Activated CD4-positive, alpha-beta T cell treated with anti-CD3 and anti-CD28 coated beads, Interleukin-2, amount 10 ng/mL, durations not matched to agents 7 days and 5 days (primary cell): ENCODE measurements around the gene CPHXL2. TPM values are rescaled to one million over a fixed set of nuclear protein-coding genes. Genes with fewer than 3 reads are reported as not detected.

Source experiments
- CTCF ChIA-PET: fragments of 350-600 bp; sonication (Branson Sonifier 250); formaldehyde crosslinking; loops from one replicate; lab custom pipeline; 2021; ENCODE audit warnings: antibody characterized with exemption; lab: Charles Lee
- POLR2A ChIA-PET: fragments of 350-600 bp; sonication (Branson Sonifier 250); formaldehyde crosslinking; loops from one replicate; lab custom pipeline; 2021; ENCODE audit warnings: antibody characterized with exemption; lab: Charles Lee
- DNase-seq: peaks from one replicate; pipeline ENCODE4 v3.0.0-alpha.2; 2020
- H3K27ac Mint-ChIP-seq: one replicate; pipeline ENCODE4 v1.8.0; 2021; ENCODE audit warnings: mild to moderate bottlenecking, moderate library complexity, mixed read lengths
- H3K27me3 Mint-ChIP-seq: one replicate; pipeline ENCODE4 v1.8.0; 2021; ENCODE audit warnings: mixed read lengths
- H3K36me3 Mint-ChIP-seq: one replicate; pipeline ENCODE4 v1.8.0; 2021; ENCODE audit warnings: low read depth, mixed read lengths
- H3K4me1 Mint-ChIP-seq: one replicate; pipeline ENCODE4 v1.8.0; 2021; ENCODE audit warnings: mixed read lengths
- H3K4me3 Mint-ChIP-seq: one replicate; pipeline ENCODE4 v1.8.0; 2021; ENCODE audit warnings: mild to moderate bottlenecking, moderate library complexity, mixed read lengths
- H3K9me3 Mint-ChIP-seq: one replicate; pipeline ENCODE4 v1.8.0; 2021; ENCODE audit warnings: mixed read lengths
- total RNA-seq, 2 experiments: library from RNA; stranded (reverse); gene quantifications; one replicate each; pipeline ENCODE4 v1.2.3, GENCODE V29; 2021

Gene CPHXL2
- total RNA-seq, 2 experiments from 2014 or later, result not detected

GRCh38 chr16:75630052-75630451 is 46.8 kb downstream of the CPHXL2 start:
- H3K27ac Mint-ChIP-seq, result no peak overlapping the region
- H3K27me3 Mint-ChIP-seq, result no peaks in the 10 kb centered on the region
- H3K4me3 Mint-ChIP-seq, result no peak overlapping the region
- H3K4me1 Mint-ChIP-seq, result peaks cover 33% of the 10 kb centered on the region
- CTCF ChIA-PET, result interaction anchor here (1.0 to 1.1 kb wide), 2 partner anchors 11 to 19 kb away, joined by 3 to 4 read pairs; no protein-coding TSS in a partner anchor
- POLR2A ChIA-PET, result no interaction called here
- DNase-seq, result no peak
- H3K9me3 Mint-ChIP-seq, result no peaks in the 10 kb centered on the region
- H3K36me3 Mint-ChIP-seq, result peaks cover 81% of the 10 kb centered on the region

GRCh38 chr16:75629132-75629531 is 47.7 kb downstream of the CPHXL2 start:
- peak overlapping the region; percentile 39 for H3K27ac Mint-ChIP-seq
- CTCF ChIA-PET, result no interaction called here
- no peak for DNase-seq
- H3K4me1 Mint-ChIP-seq, result peaks cover 38% of the 10 kb centered on the region
- POLR2A ChIA-PET, result no interaction called here
- no peak overlapping the region for H3K4me3 Mint-ChIP-seq
- peaks cover 83% of the 10 kb centered on the region for H3K36me3 Mint-ChIP-seq
- no peaks in the 10 kb centered on the region for H3K27me3 Mint-ChIP-seq
- no peaks in the 10 kb centered on the region for H3K9me3 Mint-ChIP-seq

- peak overlapping the region; percentile 77 for H3K27ac Mint-ChIP-seq
- H3K27me3 Mint-ChIP-seq, result no peaks in the 10 kb centered on the region
- DNase-seq, result no peak
- H3K9me3 Mint-ChIP-seq, result no peaks in the 10 kb centered on the region
- H3K36me3 Mint-ChIP-seq, result peaks cover 76% of the 10 kb centered on the region
- peaks cover 38% of the 10 kb centered on the region for H3K4me1 Mint-ChIP-seq
- CTCF ChIA-PET, result interaction anchor here (2.6 kb wide), 1 partner anchor 163 kb away, joined by 5 read pairs; no protein-coding TSS in a partner anchor
- POLR2A ChIA-PET, result interaction anchor here (0.6 kb wide), 1 partner anchor 69 kb away, joined by 3 read pairs; no protein-coding TSS in a partner anchor
- H3K4me3 Mint-ChIP-seq, result no peak overlapping the region
These were observed 48.5 kb downstream of the CPHXL2 start for GRCh38 chr16:75628351-75628750.

GRCh38 chr16:75627851-75628250 is 49.0 kb downstream of the CPHXL2 start:
- Mint-ChIP-seq H3K36me3 (peaks cover 72% of the 10 kb centered on the region), H3K4me1 (peaks cover 38% of the 10 kb centered on the region), H3K4me3 (no peak overlapping the region), H3K27ac (peak overlapping the region; percentile 77), H3K27me3 (no peaks in the 10 kb centered on the region), H3K9me3 (no peaks in the 10 kb centered on the region)
- ChIA-PET CTCF (interaction anchor here (2.6 kb wide), 1 partner anchor 163 kb away, joined by 5 read pairs; no protein-coding TSS in a partner anchor), POLR2A (interaction anchor here (0.6 kb wide), 1 partner anchor 68 kb away, joined by 3 read pairs; no protein-coding TSS in a partner anchor)
- DNase-seq, result no peak

- POLR2A ChIA-PET, result no interaction called here
- no peak for DNase-seq
- peaks cover 46% of the 10 kb centered on the region for H3K4me1 Mint-ChIP-seq
- CTCF ChIA-PET, result interaction anchor here (0.9 to 2.6 kb wide), 4 partner anchors 10 to 162 kb away, joined by 3 to 5 read pairs (median 4); partner anchors contain the start of genes KARS1 and TERF2IP
- H3K4me3 Mint-ChIP-seq, result no peak overlapping the region
- peak overlapping the region; percentile 77 for H3K27ac Mint-ChIP-seq
- no peaks in the 10 kb centered on the region for H3K9me3 Mint-ChIP-seq
- H3K27me3 Mint-ChIP-seq, result no peaks in the 10 kb centered on the region
- peaks cover 66% of the 10 kb centered on the region for H3K36me3 Mint-ChIP-seq
These were observed 50.0 kb downstream of the CPHXL2 start for GRCh38 chr16:75626806-75627205.

- H3K27me3 Mint-ChIP-seq, result no peaks in the 10 kb centered on the region
- no peaks in the 10 kb centered on the region for H3K9me3 Mint-ChIP-seq
- peak overlapping the region; percentile 73 for H3K27ac Mint-ChIP-seq
- CTCF ChIA-PET, result no interaction called here
- POLR2A ChIA-PET, result no interaction called here
- H3K36me3 Mint-ChIP-seq, result peaks cover 59% of the 10 kb centered on the region
- no peak for DNase-seq
- H3K4me3 Mint-ChIP-seq, result peak overlapping the region; percentile 23
- H3K4me1 Mint-ChIP-seq, result peaks cover 64% of the 10 kb centered on the region
These were observed 51.9 kb downstream of the CPHXL2 start for GRCh38 chr16:75624921-75625334.

- Mint-ChIP-seq H3K36me3 (peaks cover 53% of the 10 kb centered on the region), H3K9me3 (no peaks in the 10 kb centered on the region), H3K27me3 (no peaks in the 10 kb centered on the region), H3K4me3 (peak within 1 kb of the TSS; percentile 91), H3K4me1 (peaks cover 57% of the 10 kb centered on the region), H3K27ac (peak within 1 kb of the TSS; percentile 99)
- peak; percentile 98 for DNase-seq
- ChIA-PET CTCF (interaction anchor here (0.6 to 2.5 kb wide), 9 partner anchors 11 to 1324 kb away, joined by 3 to 15 read pairs (median 3); partner anchors contain the start of gene TMEM170A), POLR2A (interaction anchor here (0.6 to 1.5 kb wide), 3 partner anchors 25 to 58 kb away, joined by 3 to 5 read pairs (median 4); partner anchors contain the start of genes KARS1 and TERF2IP)
These were observed 53.8 kb downstream of the CPHXL2 start, which contains the start of gene ADAT1 for GRCh38 chr16:75622761-75623605. Gene ADAT1, minus strand, starts transcription at chr16:75623281. Its CDS starts 2,482 bp downstream, at chr16:75620799.

GRCh38 chr16:75621170-75621477 is 55.7 kb downstream of the CPHXL2 start:
- Mint-ChIP-seq H3K27ac (peak overlapping the region; percentile 99), H3K4me1 (peaks cover 57% of the 10 kb centered on the region), H3K9me3 (no peaks in the 10 kb centered on the region), H3K4me3 (peak overlapping the region; percentile 91), H3K27me3 (no peaks in the 10 kb centered on the region), H3K36me3 (peaks cover 50% of the 10 kb centered on the region)
- POLR2A ChIA-PET, result interaction anchor here (0.7 kb wide), 1 partner anchor 49 kb away, joined by 3 read pairs; no protein-coding TSS in a partner anchor
- peak; percentile 14 for DNase-seq
- CTCF ChIA-PET, result interaction anchor here (0.7 to 2.5 kb wide), 6 partner anchors 8 to 421 kb away, joined by 3 to 15 read pairs (median 4); partner anchors contain the start of genes TMEM170A and TMEM231

GRCh38 chr16:75620326-75621169 is 56.3 kb downstream of the CPHXL2 start:
- no peak for DNase-seq
- Mint-ChIP-seq H3K36me3 (peaks cover 50% of the 10 kb centered on the region), H3K27ac (no peak overlapping the region), H3K4me3 (no peak overlapping the region), H3K4me1 (peaks cover 56% of the 10 kb centered on the region), H3K27me3 (no peaks in the 10 kb centered on the region), H3K9me3 (no peaks in the 10 kb centered on the region)
- ChIA-PET CTCF (interaction anchor here (1.2 to 1.6 kb wide), 7 partner anchors 12 to 421 kb away, joined by 3 to 8 read pairs (median 3); partner anchors contain the start of gene TMEM231), POLR2A (no interaction called here)

GRCh38 chr16:75618780-75619179 is 58.0 kb downstream of the CPHXL2 start:
- no peak for DNase-seq
- Mint-ChIP-seq H3K4me1 (peaks cover 48% of the 10 kb centered on the region), H3K27me3 (no peaks in the 10 kb centered on the region), H3K9me3 (no peaks in the 10 kb centered on the region), H3K4me3 (no peak overlapping the region), H3K27ac (peak overlapping the region; percentile 61), H3K36me3 (peaks cover 51% of the 10 kb centered on the region)
- POLR2A ChIA-PET, result no interaction called here
- CTCF ChIA-PET, result interaction anchor here (0.8 to 1.5 kb wide), 4 partner anchors 12 to 154 kb away, joined by 3 to 4 read pairs (median 3); no protein-coding TSS in a partner anchor

GRCh38 chr16:75617121-75617520 is 59.7 kb downstream of the CPHXL2 start:
- ChIA-PET CTCF (no interaction called here), POLR2A (no interaction called here)
- Mint-ChIP-seq H3K36me3 (peaks cover 65% of the 10 kb centered on the region), H3K27ac (peak overlapping the region; percentile 89), H3K4me1 (peaks cover 44% of the 10 kb centered on the region), H3K4me3 (no peak overlapping the region), H3K9me3 (no peaks in the 10 kb centered on the region), H3K27me3 (no peaks in the 10 kb centered on the region)
- no peak for DNase-seq

- ChIA-PET CTCF (no interaction called here), POLR2A (no interaction called here)
- H3K4me3 Mint-ChIP-seq, result peak overlapping the region; percentile 43
- H3K36me3 Mint-ChIP-seq, result peaks cover 67% of the 10 kb centered on the region
- H3K27ac Mint-ChIP-seq, result peak overlapping the region; percentile 89
- no peaks in the 10 kb centered on the region for H3K9me3 Mint-ChIP-seq
- no peaks in the 10 kb centered on the region for H3K27me3 Mint-ChIP-seq
- peaks cover 38% of the 10 kb centered on the region for H3K4me1 Mint-ChIP-seq
- DNase-seq, result no peak
These were observed 60.2 kb downstream of the CPHXL2 start for GRCh38 chr16:75616521-75617010.
